ENCODE results near the gene SERPINE2.

Gene SERPINE2

GRCh38 chr2:223989856-223990232 is 49.2 kb downstream of the SERPINE2 start:
- Histone ChIP-seq H3K36me3 (no peaks in the 10 kb centered on the region), H3K4me3 (ENCODE audit: low read depth, low read length) (no peak overlapping the region), H3K9me3 (ENCODE audit: severe bottlenecking) (no peaks in the 10 kb centered on the region), H3K27ac (no peak overlapping the region), H3K27me3 (ENCODE audit: insufficient read depth, low read depth, severe bottlenecking) (no peaks in the 10 kb centered on the region)
- no peak for DNase-seq
- TF ChIP-seq CTCF (IDR thresholded peaks at IDR 0.05; ENCODE audit: low read depth, low read length): no peak

- H3K9me3 ChIP-seq (ENCODE audit: severe bottlenecking): no peaks in the 10 kb centered on the region
- no peaks in the 10 kb centered on the region for H3K27me3 ChIP-seq (ENCODE audit: insufficient read depth, low read depth, severe bottlenecking)
- no peak for DNase-seq
- no peak overlapping the region for H3K4me3 ChIP-seq (ENCODE audit: low read depth, low read length)
- TF ChIP-seq CTCF (IDR thresholded peaks at IDR 0.05; ENCODE audit: low read depth, low read length): no peak
- H3K36me3 ChIP-seq: no peaks in the 10 kb centered on the region; the same call in 1 of the 2 replicates
- H3K27ac ChIP-seq: no peak overlapping the region
These were observed 49.8 kb downstream of the SERPINE2 start for GRCh38 chr2:223989206-223989855.

DNA sequence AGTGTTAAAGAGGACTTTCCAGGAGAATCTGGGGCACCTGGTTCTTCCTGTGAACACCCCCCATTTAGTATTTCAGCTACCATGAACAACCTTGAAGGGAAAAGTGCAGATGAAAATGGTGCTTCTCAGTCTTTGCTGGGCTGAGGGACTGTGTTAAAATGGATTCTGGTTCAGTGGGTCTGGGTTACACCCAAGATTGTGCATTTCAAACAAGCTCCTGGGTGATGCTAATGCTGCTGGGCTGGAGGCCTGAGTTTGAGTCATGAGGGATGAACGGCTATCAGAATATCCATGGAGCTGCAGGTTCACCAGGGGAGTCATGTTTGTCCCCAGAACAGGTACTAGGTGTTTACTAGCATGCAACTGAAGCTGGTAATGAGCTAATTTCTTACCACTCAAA is 57.8 kb downstream of the SERPINE2 start:
- DNase-seq: no peak
- TF ChIP-seq CTCF (IDR thresholded peaks at IDR 0.05; ENCODE audit: low read depth, low read length): no peak
- Histone ChIP-seq H3K27me3 (ENCODE audit: insufficient read depth, low read depth, severe bottlenecking) (no peaks in the 10 kb centered on the region), H3K36me3 (no peaks in the 10 kb centered on the region; the same call in none of the 2 replicates), H3K4me3 (ENCODE audit: low read depth, low read length) (no peak overlapping the region), H3K27ac (no peak overlapping the region), H3K9me3 (ENCODE audit: severe bottlenecking) (no peaks in the 10 kb centered on the region)

DNA sequence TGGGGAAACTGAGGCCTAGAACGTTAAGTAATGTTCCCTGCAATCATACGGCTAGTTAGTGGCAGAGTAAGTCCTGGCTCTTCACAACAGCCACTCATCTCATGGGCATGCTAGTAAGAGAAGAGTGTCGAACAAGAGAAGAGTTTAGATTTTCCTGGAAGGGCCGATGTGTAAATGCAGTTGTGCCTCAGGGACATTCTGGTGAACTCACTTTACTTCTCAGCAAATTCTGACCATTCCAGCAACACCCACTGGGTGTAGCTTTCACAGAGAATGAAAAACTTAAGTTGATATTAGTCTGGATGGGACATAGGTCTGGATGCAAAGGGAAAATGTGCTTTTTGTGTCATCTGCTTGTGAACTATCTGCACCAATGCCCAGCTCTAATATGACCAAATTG is 58.3 kb downstream of the SERPINE2 start:
- TF ChIP-seq CTCF (IDR thresholded peaks at IDR 0.05; ENCODE audit: low read depth, low read length): no peak
- H3K27me3 ChIP-seq (ENCODE audit: insufficient read depth, low read depth, severe bottlenecking): no peaks in the 10 kb centered on the region
- no peaks in the 10 kb centered on the region; the same call in none of the 2 replicates for H3K36me3 ChIP-seq
- no peak overlapping the region for H3K4me3 ChIP-seq (ENCODE audit: low read depth, low read length)
- no peak for DNase-seq
- H3K9me3 ChIP-seq (ENCODE audit: severe bottlenecking): no peaks in the 10 kb centered on the region
- H3K27ac ChIP-seq: no peak overlapping the region

GRCh38 chr2:223980397-223980735 is 58.7 kb downstream of the SERPINE2 start:
- Histone ChIP-seq H3K27ac (no peak overlapping the region), H3K9me3 (ENCODE audit: severe bottlenecking) (no peaks in the 10 kb centered on the region), H3K4me3 (ENCODE audit: low read depth, low read length) (no peak overlapping the region), H3K27me3 (ENCODE audit: insufficient read depth, low read depth, severe bottlenecking) (no peaks in the 10 kb centered on the region), H3K36me3 (no peaks in the 10 kb centered on the region; the same call in none of the 2 replicates)
- TF ChIP-seq CTCF (IDR thresholded peaks at IDR 0.05; ENCODE audit: low read depth, low read length): no peak
- DNase-seq: no peak
